Mucosa of descending colon (tissue), 3 donors: ENCODE results near the gene ZNF343. TPM values are rescaled to one million over a fixed set of nuclear protein-coding genes. Genes with fewer than 3 reads are reported as not detected.
"Not testable (repeated sequence)": the region's sequence is repeated elsewhere in the genome, so short reads cannot be mapped to it uniquely, and the experiment has no call there.

Source experiments
- ATAC-seq: fragments of 200-7000 bp; cut with Tn5 transposase; one replicate; pipeline ENCODE4 v1.9.1; 2020; ENCODE audit warnings: mild to moderate bottlenecking, moderate library complexity
- DNase-seq, 3 donors: peaks; one replicate each; pipeline ENCODE4 v3.0.0-alpha.2; 2020
- H3K36me3 ChIP-seq: fragments of 200-600 bp; one replicate; pipeline ENCODE4 v1.8.0; 2021; ENCODE audit warnings: low read depth, mild to moderate bottlenecking
- H3K4me1 ChIP-seq: fragments of 200-600 bp; one replicate; pipeline ENCODE4 v1.8.0; 2021; ENCODE audit warnings: low read depth, mild to moderate bottlenecking
- H3K4me3 ChIP-seq: fragments of 200-600 bp; one replicate; pipeline ENCODE4 v1.8.0; 2021; ENCODE audit warnings: mild to moderate bottlenecking
- H3K9me3 ChIP-seq: fragments of 200-600 bp; one replicate; pipeline ENCODE4 v1.8.0; 2021; ENCODE audit warnings: mild to moderate bottlenecking
- CTCF ChIP-seq: fragments of 200-600 bp; IDR thresholded peaks from one replicate; pipeline ENCODE4 v1.8.0; 2022; ENCODE audit warnings: antibody characterized with exemption, mild to moderate bottlenecking
- intact Hi-C, 2 donors: fragments of 100-400 bp; cut with DNase I in 1 of 2; cut with micrococcal nuclease in 1 of 2; formaldehyde crosslinking; loops; one replicate each; pipeline versions ENCODE4 v1.11.0 to v1.11.1; 2022; cut with DNase I, micrococcal nuclease
- total RNA-seq, 3 donors: library from RNA; stranded (reverse); fragmentation: NEBNext Ultra II Directional in 2 of 3; extraction: Animal tissue kit (Norgen Biotek cat#: 25700) in 2 of 3; gene quantifications; one replicate each; pipeline versions ENCODE4 v1.2.1 to v1.2.4, GENCODE V29; 2021 to 2023
- donor health status: DM: no; HTN: no; CAD: no; lungs with moderate emphysema.
- donor health status: DM: no; HTN: no; CAD: no.
- donor health status: DM: no; HTN: yes; CAD: no.

ZNF343 gene
- total RNA-seq, 3 donors from 2014 or later: 6.9 to 12.1 (median 9.8) TPM

GRCh38 chr20:2535711-2536559 is 27.2 kb upstream of the ZNF343 start:
- intact Hi-C loops: no loop called here
- Histone ChIP-seq H3K9me3 (no peaks in the 10 kb centered on the region), H3K4me1 (no peaks in the 10 kb centered on the region), H3K36me3 (no peaks in the 10 kb centered on the region), H3K4me3 (no peak overlapping the region)
- no peak for TF ChIP-seq CTCF
- no peak for ATAC-seq
- DNase-seq: no peak

- no peaks in the 10 kb centered on the region for H3K36me3 ChIP-seq
- no peak for TF ChIP-seq CTCF
- H3K4me3 ChIP-seq: no peak overlapping the region
- no peaks in the 10 kb centered on the region for H3K9me3 ChIP-seq
- no peak for DNase-seq
- no peak for ATAC-seq
- no peaks in the 10 kb centered on the region for H3K4me1 ChIP-seq
- intact Hi-C loops: no loop called here
Observed at GRCh38 chr20:2533118-2533517, 24.4 kb upstream of the ZNF343 start.

GRCh38 chr20:2528671-2529271 is 20.1 kb upstream of the ZNF343 start:
- Histone ChIP-seq H3K9me3 (no peaks in the 10 kb centered on the region), H3K4me3 (no peak overlapping the region), H3K4me1 (peaks cover 4% of the 10 kb centered on the region), H3K36me3 (no peaks in the 10 kb centered on the region)
- ATAC-seq (no peak), DNase-seq (no peak)
- intact Hi-C loops: no loop called here
- TF ChIP-seq CTCF: no peak

- DNase-seq: no peak
- intact Hi-C loops: no loop called here
- no peak for ATAC-seq
- H3K4me3 ChIP-seq: no peak overlapping the region
- H3K9me3 ChIP-seq: no peaks in the 10 kb centered on the region
- H3K36me3 ChIP-seq: no peaks in the 10 kb centered on the region
- TF ChIP-seq CTCF: no peak
- H3K4me1 ChIP-seq: peaks cover 4% of the 10 kb centered on the region
Observed at GRCh38 chr20:2527762-2528161, 19.0 kb upstream of the ZNF343 start.

- H3K36me3 ChIP-seq, DNase-seq, ATAC-seq, intact Hi-C loops, H3K4me1 ChIP-seq, H3K4me3 ChIP-seq, H3K9me3 ChIP-seq: not testable (repeated sequence)
Observed at GRCh38 chr20:2526218-2526583, 17.5 kb upstream of the ZNF343 start.
